ENCODE results near the gene ERFE. TPM values are rescaled to one million over a fixed set of nuclear protein-coding genes. Genes with fewer than 3 reads are reported as not detected.
"Not testable (repeated sequence)": the region's sequence is repeated elsewhere in the genome, so short reads cannot be mapped to it uniquely, and the experiment has no call there.

ERFE gene
- total RNA-seq, 1 experiment from 2014 or later: 11.2 TPM

DNA sequence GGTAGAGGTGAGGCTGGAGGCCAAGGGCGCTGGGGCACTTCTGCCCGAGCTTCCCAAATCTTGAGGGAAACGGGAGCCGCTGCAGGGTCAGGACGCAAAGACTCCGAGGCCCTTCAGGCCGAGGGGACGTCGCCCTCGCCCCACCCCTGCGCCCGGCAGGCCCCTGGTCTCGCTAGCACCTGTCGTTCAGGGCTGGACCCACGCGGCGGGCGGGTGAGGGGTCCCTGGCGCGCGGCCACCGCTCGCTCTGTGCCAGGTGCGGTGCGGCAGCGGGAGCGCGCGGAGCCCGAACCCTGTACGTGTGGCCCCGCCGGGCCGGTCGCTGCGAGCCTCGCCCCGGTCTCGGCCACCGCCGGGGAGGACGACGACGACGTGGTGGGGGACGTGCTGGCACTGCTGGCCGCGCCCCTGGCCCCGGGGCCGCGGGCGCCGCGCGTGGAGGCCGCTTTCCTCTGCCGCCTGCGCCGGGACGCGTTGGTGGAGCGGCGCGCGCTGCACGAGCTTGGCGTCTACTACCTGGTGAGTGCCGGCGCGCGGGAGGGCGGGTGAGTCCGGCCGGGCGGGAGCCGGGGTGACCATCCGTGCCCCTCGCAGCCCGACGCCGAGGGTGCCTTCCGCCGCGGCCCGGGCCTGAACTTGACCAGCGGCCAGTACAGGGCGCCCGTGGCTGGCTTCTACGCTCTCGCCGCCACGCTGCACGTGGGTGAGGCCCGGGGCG lies 4.9 kb downstream of the ERFE start:
- Histone ChIP-seq H3K4me3 (ENCODE audit: insufficient read depth, low read depth, low read length) (peak overlapping the region; percentile 24; the same call in 1 of the 2 replicates), H3K27me3 (ENCODE audit: control insufficient read depth, insufficient read depth, low read length) (peaks cover 27% of the 10 kb centered on the region), H3K36me3 (replicated peaks; ENCODE audit: control insufficient read depth, insufficient read depth, low read length) (no peaks in the 10 kb centered on the region)
- peak; percentile 87 for DNase-seq

DNA sequence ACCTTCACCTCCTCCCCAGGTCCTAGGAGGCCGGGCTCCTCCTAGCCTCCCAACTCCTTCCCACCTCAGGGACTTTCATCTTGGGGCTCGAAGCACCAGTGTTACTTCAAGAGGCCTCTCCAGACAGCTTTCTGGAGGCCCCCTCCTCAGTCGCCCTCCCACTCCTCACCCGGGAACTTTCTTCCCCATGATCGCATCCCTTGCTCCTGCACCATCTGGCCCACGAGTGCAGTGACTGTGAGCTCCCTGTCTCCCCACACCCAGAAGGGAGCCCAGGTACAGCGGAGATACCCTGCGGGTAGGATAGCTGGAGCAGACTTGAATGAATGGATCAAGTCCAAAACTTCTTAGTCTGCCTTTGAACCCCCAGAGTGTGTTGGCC lies 6.1 kb downstream of the ERFE start:
- Histone ChIP-seq H3K4me3 (ENCODE audit: insufficient read depth, low read depth, low read length) (no peak overlapping the region), H3K27me3 (ENCODE audit: control insufficient read depth, insufficient read depth, low read length) (peaks cover 20% of the 10 kb centered on the region), H3K36me3 (replicated peaks; ENCODE audit: control insufficient read depth, insufficient read depth, low read length) (peaks cover 2% of the 10 kb centered on the region)
- peak; percentile 44 for DNase-seq

DNA sequence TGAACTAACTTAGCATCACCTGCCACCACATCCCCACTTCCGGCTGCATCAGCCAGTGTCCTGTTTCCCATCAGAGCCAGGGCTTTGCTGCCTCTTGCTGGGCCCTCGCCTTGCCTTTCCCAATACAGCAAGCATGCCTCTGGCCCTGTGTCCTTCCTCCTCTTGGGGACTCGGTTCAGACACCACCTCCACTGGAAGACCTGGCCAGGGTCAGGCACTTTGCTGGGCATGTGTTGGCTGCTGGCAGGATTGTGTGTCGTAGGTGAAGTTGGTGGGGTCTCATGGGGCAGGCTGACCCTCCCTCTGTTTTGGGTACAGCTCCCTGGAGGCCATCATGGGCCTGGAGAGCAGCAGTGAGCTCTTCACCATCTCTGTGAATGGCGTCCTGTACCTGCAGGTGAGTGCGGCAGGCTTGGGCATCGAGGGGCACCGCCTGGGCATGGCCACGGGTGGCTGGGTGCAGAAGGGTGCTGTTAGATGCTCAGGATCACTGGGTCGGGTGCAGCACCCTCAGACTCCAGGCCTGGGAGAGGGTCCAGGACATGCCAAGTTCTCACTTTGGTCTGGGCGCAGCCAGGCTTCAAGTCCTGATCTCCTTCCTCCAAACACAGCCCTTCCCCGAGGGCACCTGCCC lies 6.6 kb downstream of the ERFE start:
- H3K27me3 ChIP-seq (ENCODE audit: control insufficient read depth, insufficient read depth, low read length): peaks cover 17% of the 10 kb centered on the region
- H3K4me3 ChIP-seq (ENCODE audit: insufficient read depth, low read depth, low read length): no peak overlapping the region
- peak; percentile 49 for DNase-seq
- peaks cover 2% of the 10 kb centered on the region for H3K36me3 ChIP-seq (replicated peaks; ENCODE audit: control insufficient read depth, insufficient read depth, low read length)

DNA sequence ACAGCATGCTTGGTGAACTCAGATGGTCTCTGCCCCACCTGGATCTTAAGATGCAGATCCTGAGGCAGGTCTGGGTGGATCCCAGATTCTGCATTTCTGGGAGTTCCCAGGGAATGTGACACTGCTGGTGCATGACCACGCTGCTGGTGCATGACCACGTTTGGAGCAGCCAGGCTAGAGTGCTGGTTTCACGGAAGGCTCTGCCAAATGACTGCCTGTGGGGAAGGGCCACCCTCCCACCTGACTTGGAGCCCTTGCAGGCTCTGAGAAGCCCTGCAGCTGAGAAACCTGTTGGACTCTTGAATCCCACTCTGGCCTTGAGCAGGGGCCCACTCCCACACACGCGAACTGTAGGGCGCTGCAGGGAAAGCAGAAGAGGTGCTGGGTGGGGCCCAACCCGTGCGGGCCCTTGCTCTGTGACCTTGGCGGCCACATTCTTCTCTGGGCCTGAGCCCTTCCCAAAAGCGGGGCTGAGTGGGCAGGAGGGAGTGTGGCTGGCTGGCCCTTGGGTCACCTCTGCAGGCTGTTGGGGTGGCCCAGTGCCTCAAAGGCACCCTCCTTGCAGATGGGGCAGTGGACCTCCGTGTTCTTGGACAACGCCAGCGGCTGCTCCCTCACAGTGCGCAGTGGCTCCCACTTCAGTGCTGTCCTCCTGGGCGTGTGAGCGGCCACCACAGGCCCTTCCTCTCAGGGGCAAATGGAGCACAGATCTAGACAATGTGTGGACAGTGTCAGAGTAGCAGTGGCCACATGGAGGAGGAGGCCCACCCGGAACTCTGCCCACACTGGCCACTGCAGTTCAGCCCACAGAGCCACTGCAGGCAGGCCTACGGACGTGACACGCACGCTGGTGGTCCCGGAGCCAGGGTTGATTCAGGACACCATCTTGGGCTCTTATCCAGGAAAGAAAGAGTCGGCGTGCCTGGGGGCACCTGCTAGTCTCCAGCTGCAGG lies 7.9 kb downstream of the ERFE start:
- H3K4me3 ChIP-seq (ENCODE audit: insufficient read depth, low read depth, low read length): no peak overlapping the region
- H3K36me3 ChIP-seq (replicated peaks; ENCODE audit: control insufficient read depth, insufficient read depth, low read length): peaks cover 4% of the 10 kb centered on the region
- H3K27me3 ChIP-seq (ENCODE audit: control insufficient read depth, insufficient read depth, low read length): peaks cover 17% of the 10 kb centered on the region; the same call in 1 of the 2 replicates
- DNase-seq: peak; percentile 47

DNA sequence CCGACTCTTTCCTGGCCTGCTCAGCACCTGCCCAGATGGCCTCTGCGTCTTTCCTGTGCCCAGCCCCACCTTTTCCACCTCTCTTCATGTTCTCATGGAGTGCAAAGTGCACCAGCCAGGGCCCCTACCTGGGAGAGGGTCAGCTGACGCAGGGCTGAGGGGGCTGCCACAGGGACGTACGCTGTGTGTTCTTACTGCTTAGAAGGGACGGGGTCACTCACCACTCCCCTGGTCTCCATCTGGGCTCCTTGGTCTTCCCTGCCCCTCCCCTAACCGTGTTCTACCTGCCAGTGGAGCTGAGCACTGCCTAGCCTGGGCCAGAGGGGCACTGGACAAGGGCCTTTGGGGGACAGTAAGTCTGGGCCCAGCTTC lies 8.6 kb downstream of the ERFE start:
- DNase-seq: peak; percentile 56
- Histone ChIP-seq H3K4me3 (ENCODE audit: insufficient read depth, low read depth, low read length) (no peak overlapping the region), H3K27me3 (ENCODE audit: control insufficient read depth, insufficient read depth, low read length) (peaks cover 16% of the 10 kb centered on the region; the same call in 1 of the 2 replicates), H3K36me3 (replicated peaks; ENCODE audit: control insufficient read depth, insufficient read depth, low read length) (peaks cover 4% of the 10 kb centered on the region)

DNA sequence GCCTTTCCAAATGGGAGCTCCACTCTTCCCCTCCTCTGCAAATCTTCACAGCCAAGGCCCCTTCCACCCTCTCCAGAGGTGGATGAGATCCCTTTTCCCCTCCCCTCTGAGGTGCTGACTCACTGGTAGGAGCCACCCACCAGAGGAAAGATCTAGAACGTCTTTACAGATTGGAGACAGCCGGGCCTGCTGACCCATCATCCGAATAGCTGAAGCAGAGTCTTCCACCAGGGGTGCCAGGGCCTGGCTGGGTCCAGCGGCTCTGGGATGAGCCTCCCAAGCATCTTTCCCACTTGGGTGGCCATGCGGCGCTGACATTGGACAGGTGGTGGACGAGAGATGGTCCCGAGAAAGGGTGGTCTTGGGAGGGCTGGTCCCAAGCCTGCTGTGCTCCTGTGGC lies 9.0 kb downstream of the ERFE start:
- H3K36me3 ChIP-seq (replicated peaks; ENCODE audit: control insufficient read depth, insufficient read depth, low read length): peaks cover 4% of the 10 kb centered on the region
- peaks cover 11% of the 10 kb centered on the region; the same call in 1 of the 2 replicates for H3K27me3 ChIP-seq (ENCODE audit: control insufficient read depth, insufficient read depth, low read length)
- peak; percentile 47 for DNase-seq
- H3K4me3 ChIP-seq (ENCODE audit: insufficient read depth, low read depth, low read length): no peak overlapping the region

DNA sequence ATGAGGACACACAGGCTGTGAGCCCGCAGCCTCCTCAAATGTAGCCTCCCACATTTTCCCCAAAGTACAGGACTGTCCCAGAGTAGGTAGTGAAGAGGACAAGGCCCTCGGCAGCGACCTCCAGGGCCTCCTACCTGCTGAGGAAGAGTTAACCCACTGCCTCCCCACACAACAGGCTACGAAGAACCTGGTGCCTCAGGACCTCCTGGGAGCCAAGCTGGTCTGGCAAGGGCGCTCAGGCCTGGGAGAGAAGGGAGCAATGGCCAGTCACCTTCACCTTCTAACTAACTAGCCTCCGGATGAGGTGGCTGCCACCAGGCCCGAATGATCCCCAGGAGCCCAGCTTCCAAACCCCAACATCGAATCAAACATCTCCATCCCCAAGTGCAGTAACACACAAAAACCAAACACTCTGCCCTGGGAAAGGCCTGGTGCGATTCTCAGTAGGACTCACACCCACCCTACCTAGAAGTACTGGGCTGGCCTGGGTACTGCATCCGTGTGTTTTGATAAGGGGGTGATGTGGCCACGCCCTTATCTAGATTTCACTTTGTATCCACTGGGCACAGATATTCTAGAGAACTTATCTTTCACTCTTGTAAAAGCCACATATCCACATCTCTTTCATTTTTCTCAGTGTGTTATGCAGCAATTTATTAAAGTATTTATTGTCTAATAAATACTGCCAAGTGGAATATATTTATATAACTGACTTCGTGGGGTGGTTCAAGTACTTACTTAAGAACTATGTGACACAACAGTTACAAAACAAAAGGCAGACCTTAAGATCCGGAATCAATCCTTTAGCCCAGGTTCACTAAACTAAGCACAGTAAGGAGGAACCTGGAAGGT lies 9.7 kb downstream of the ERFE start:
- peaks cover 5% of the 10 kb centered on the region; the same call in 1 of the 2 replicates for H3K27me3 ChIP-seq (ENCODE audit: control insufficient read depth, insufficient read depth, low read length)
- H3K4me3 ChIP-seq (ENCODE audit: insufficient read depth, low read depth, low read length): no peak overlapping the region
- H3K36me3 ChIP-seq (replicated peaks; ENCODE audit: control insufficient read depth, insufficient read depth, low read length): peaks cover 4% of the 10 kb centered on the region

DNA sequence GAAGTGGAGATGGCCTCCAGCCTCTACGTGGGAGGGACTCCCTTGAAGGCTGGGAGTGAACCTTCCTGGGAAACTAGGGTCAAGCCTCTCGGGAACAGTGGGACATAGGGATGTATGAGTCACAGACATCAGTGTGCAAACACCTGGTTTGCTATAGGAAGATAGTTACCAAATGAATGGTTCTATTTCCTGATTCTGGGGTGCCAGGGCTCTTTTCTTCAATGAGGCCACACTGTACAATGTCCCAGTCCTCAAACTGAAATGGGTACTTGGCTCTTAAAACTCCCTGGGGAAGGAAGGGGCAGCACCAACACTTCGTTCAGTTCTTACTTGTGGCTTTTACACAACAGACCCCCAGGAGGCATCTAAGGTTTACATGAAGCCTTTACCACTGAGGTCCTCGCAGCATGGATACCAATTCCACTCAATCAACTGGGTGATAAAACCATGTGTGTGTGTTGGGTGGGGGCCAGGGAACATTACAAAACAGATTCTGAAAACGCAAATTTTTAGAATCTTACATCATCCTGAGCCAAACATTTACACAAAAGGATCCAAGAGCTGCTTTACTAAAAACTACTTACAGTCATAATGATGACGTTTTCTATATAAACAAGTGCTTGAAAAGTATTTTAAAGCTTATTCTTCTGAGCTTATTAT lies 10.4 kb downstream of the ERFE start:
- Histone ChIP-seq H3K36me3 (replicated peaks; ENCODE audit: control insufficient read depth, insufficient read depth, low read length) (peaks cover 4% of the 10 kb centered on the region), H3K27me3 (ENCODE audit: control insufficient read depth, insufficient read depth, low read length) (peaks cover 2% of the 10 kb centered on the region; the same call in 1 of the 2 replicates), H3K4me3 (ENCODE audit: insufficient read depth, low read depth, low read length) (no peak overlapping the region)
- no peak for DNase-seq

More for the DNA sequence above, 9.7 kb downstream of the ERFE start:
- no peak for DNase-seq

DNA sequence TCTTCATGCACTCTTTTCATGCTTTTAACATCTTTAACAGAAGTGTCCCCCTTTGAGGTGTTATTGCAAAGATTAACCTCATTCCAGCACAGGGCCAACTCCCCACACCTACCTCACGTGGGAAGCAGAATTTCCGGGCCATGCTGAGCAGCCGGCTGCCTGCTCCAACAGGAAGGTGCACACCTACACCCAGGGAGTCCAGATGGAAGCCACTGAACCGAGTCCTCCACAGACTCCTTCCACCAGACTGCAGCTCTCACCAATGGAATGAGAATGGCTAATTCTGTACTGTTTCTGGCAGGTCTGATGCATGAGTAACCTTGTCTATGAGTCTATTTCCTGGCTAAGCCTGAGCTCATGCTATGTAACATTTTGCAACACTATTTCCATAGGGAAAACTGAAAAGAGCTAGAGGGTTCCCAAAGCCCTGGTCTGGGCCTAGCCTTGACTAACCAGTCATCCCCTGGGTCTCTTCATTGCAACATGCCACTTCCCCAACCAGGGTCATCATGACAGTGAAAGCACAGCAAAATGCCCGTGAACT lies 11.0 kb downstream of the ERFE start:
- H3K36me3 ChIP-seq (replicated peaks; ENCODE audit: control insufficient read depth, insufficient read depth, low read length): peaks cover 4% of the 10 kb centered on the region
- H3K27me3 ChIP-seq (ENCODE audit: control insufficient read depth, insufficient read depth, low read length): no peaks in the 10 kb centered on the region
- H3K4me3 ChIP-seq (ENCODE audit: insufficient read depth, low read depth, low read length): no peak overlapping the region
- no peak for DNase-seq

DNA sequence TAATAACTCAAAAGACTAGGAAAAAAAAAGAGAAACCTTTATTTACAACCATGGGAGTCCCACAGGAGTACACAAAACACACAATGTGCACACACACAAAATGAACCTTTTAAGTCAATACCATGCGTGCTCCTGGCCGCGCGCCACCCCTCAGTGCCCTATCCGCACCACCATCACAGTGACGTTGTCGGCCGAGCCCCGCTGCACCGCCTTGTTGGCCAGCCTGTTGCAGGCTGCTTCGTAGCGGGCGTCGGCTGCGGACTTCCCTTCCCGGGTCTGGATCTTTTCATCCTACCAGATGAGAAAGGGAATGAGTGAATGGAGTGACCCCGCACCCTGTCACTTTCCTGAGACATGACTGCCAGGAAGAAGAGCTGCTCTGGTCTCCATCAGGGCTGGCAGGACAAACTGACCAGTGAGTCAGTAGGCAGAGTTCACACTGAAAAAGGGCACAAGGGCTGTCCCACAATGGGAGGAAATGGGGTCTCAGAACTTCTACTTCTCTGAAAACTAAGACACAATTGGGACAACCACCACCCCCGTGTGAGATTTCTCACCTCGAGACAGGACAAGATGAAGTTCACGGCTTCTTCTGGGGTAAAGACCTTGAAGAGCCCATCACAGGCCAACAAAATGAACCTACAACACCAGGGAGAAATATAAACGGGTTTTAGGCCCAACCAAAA lies 11.8 kb downstream of the ERFE start:
- Histone ChIP-seq H3K4me3 (ENCODE audit: insufficient read depth, low read depth, low read length) (no peak overlapping the region), H3K27me3 (ENCODE audit: control insufficient read depth, insufficient read depth, low read length) (no peaks in the 10 kb centered on the region), H3K36me3 (replicated peaks; ENCODE audit: control insufficient read depth, insufficient read depth, low read length) (peaks cover 4% of the 10 kb centered on the region)
- DNase-seq: no peak

DNA sequence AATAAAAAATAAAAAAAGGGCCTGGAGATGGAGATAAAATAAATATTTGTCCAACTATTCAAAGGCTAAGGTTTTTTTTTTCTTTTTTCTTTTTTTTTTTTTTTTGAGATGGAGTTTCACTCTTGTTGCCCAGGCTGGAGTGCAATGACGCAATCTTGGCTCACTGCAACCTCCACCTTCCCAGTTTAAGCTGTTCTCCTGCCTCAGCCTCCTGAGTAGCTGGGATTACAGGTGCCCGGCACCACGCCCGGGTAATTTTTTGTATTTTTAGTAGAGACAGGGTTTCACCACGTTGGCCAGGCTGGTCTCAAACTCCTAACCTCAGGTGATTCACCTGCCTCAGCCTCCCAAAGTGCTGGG lies 12.3 kb downstream of the ERFE start:
- not testable (repeated sequence) for DNase-seq; H3K4me3 ChIP-seq (ENCODE audit: insufficient read depth, low read depth, low read length); H3K36me3 ChIP-seq (replicated peaks; ENCODE audit: control insufficient read depth, insufficient read depth, low read length); H3K27me3 ChIP-seq (ENCODE audit: control insufficient read depth, insufficient read depth, low read length)

DNA sequence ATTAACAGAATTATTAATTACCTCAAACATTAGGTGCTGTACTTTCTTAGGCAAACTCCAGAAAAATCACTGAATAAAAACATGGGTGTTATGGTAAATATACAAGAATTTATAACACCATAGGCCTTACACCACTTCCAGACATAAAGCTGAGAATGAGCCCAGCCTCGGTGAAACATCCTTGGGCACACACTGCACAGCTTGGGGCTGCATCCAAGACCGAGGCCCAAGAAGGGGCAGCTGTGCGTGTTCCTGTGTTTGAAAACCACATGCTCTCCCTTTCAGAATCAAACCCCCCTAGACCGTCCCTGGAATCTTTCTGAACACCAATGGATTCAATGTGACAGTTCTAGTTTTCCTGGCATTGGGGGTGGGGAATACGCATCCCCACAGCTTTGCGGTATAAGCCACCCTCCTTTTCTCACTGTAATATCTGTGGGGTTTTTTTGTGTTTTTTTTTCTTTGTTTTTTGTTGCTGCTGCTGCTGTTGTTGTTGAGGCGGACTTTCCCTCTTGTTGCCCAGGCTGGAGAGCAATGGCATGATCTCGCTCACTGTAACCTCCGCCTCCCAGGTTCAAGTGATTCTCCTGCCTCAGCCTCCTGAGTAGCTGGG lies 12.9 kb downstream of the ERFE start:
- Histone ChIP-seq H3K27me3 (ENCODE audit: control insufficient read depth, insufficient read depth, low read length) (no peaks in the 10 kb centered on the region), H3K36me3 (replicated peaks; ENCODE audit: control insufficient read depth, insufficient read depth, low read length) (peaks cover 4% of the 10 kb centered on the region), H3K4me3 (ENCODE audit: insufficient read depth, low read depth, low read length) (no peak overlapping the region)
- DNase-seq: no peak

All from H7 (cell line).